Nephron (organoid): ENCODE results near the gene ABHD15.

Experiments used
- H3K27ac Mint-ChIP-seq, 3 experiments: 2 replicates each; pipeline ENCODE4 v1.8.0; 2020; ENCODE audit warnings: mixed read lengths in 3 of 3, mild to moderate bottlenecking in 2 of 3, moderate library complexity in 1 of 3
- H3K27me3 Mint-ChIP-seq: 2 replicates; pipeline ENCODE4 v1.8.0; 2021; ENCODE audit warnings: low read depth, mild to moderate bottlenecking, moderate library complexity, mixed read lengths
- H3K36me3 Mint-ChIP-seq: 2 replicates; pipeline ENCODE4 v1.8.0; 2020; ENCODE audit warnings: low read depth, mixed read lengths
- H3K4me1 Mint-ChIP-seq: 2 replicates; pipeline ENCODE4 v1.8.0; 2020; ENCODE audit warnings: mixed read lengths
- H3K4me3 Mint-ChIP-seq, 3 experiments: 2 replicates each; pipeline ENCODE4 v1.8.0; 2020; ENCODE audit warnings: mild to moderate bottlenecking in 3 of 3, mixed read lengths in 3 of 3, moderate library complexity in 2 of 3
- H3K9me3 Mint-ChIP-seq: 2 replicates; pipeline ENCODE4 v1.8.0; 2020; ENCODE audit warnings: mixed read lengths
- CTCF ChIP-seq, 3 experiments: fragments of 200-600 bp; sonication (generic); IDR thresholded peaks; one replicate each; pipeline ENCODE4 v1.5.0; 2021; ENCODE audit warnings: antibody characterized with exemption in 3 of 3; ENCODE audit not compliant: unreplicated experiment in 3 of 3

The ABHD15 gene

GRCh38 chr17:29571883-29572681 is 5.2 kb upstream of the ABHD15 start:
- peaks cover 22% of the 10 kb centered on the region for H3K27me3 Mint-ChIP-seq
- TF ChIP-seq CTCF (IDR thresholded peaks at IDR 0.05; ENCODE audit: unreplicated experiment in 3 of 3), result no peak

GRCh38 chr17:29571486-29571882 is 4.6 kb upstream of the ABHD15 start:
- Mint-ChIP-seq H3K27me3 (peaks cover 22% of the 10 kb centered on the region), H3K27ac (peak overlapping the region in 1 of 3 experiments; percentile 45), H3K4me1 (peaks cover 29% of the 10 kb centered on the region), H3K36me3 (peaks cover 11% of the 10 kb centered on the region), H3K9me3 (no peaks in the 10 kb centered on the region), H3K4me3 (peak overlapping the region; percentile 21 to 82 (median 81))
- TF ChIP-seq CTCF (IDR thresholded peaks at IDR 0.05; ENCODE audit: unreplicated experiment in 3 of 3), result no peak

More at GRCh38 chr17:29571883-29572681, 5.2 kb upstream of the ABHD15 start:
- Mint-ChIP-seq H3K36me3 (peaks cover 11% of the 10 kb centered on the region), H3K4me1 (peaks cover 29% of the 10 kb centered on the region), H3K4me3 (peak overlapping the region in 2 of 3 experiments; percentile 31 to 49), H3K27ac (no peak overlapping the region), H3K9me3 (no peaks in the 10 kb centered on the region)

- Mint-ChIP-seq H3K27ac (peak overlapping the region in 1 of 3 experiments; percentile 45), H3K9me3 (no peaks in the 10 kb centered on the region), H3K36me3 (peaks cover 11% of the 10 kb centered on the region), H3K27me3 (peaks cover 30% of the 10 kb centered on the region), H3K4me1 (peaks cover 29% of the 10 kb centered on the region), H3K4me3 (peak overlapping the region; percentile 76 to 82 (median 81))
- TF ChIP-seq CTCF (IDR thresholded peaks at IDR 0.05; ENCODE audit: unreplicated experiment in 3 of 3), result no peak
Measured at GRCh38 chr17:29570521-29570920, 3.7 kb upstream of the ABHD15 start.

- peaks cover 42% of the 10 kb centered on the region for H3K27me3 Mint-ChIP-seq
Measured at GRCh38 chr17:29569245-29569950, 2.6 kb upstream of the ABHD15 start.

More at GRCh38 chr17:29569245-29569950, 2.6 kb upstream of the ABHD15 start:
- no peak for TF ChIP-seq CTCF (IDR thresholded peaks at IDR 0.05; ENCODE audit: unreplicated experiment in 3 of 3)
- Mint-ChIP-seq H3K27ac (peak overlapping the region; percentile 73 to 89 (median 76)), H3K9me3 (no peaks in the 10 kb centered on the region), H3K4me1 (peaks cover 29% of the 10 kb centered on the region), H3K36me3 (peaks cover 7% of the 10 kb centered on the region), H3K4me3 (peak overlapping the region; percentile 92 to 96 (median 93))
